Stimulated activated CD8-positive, alpha-beta memory T cell treated with anti-CD3 and anti-CD28 coated beads, Interleukin-4, amount 100 ng/mL, for 48 hours (primary cell): ENCODE results near the gene ZDHHC3.

Experiments
- DNase-seq: peaks from one replicate; pipeline ENCODE4 v3.0.0-alpha.2; 2020

Gene ZDHHC3, protein sequence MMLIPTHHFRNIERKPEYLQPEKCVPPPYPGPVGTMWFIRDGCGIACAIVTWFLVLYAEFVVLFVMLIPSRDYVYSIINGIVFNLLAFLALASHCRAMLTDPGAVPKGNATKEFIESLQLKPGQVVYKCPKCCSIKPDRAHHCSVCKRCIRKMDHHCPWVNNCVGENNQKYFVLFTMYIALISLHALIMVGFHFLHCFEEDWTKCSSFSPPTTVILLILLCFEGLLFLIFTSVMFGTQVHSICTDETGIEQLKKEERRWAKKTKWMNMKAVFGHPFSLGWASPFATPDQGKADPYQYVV

GRCh38 chr3:44976002-44976815 is at the start of gene ZDHHC3, which contains the start of gene EXOSC7:
Gene ZDHHC3, minus strand, starts transcription at chr3:44976174. Its CDS starts 16,738 bp downstream, at chr3:44959436.
Gene EXOSC7, plus strand, starts transcription at chr3:44976244. Its CDS starts 34 bp downstream, at chr3:44976278.
- peak; percentile 88 for DNase-seq

- DNase-seq: no peak
Observed at GRCh38 chr3:45024542-45025255, 48.7 kb upstream of the ZDHHC3 start.

DNA sequence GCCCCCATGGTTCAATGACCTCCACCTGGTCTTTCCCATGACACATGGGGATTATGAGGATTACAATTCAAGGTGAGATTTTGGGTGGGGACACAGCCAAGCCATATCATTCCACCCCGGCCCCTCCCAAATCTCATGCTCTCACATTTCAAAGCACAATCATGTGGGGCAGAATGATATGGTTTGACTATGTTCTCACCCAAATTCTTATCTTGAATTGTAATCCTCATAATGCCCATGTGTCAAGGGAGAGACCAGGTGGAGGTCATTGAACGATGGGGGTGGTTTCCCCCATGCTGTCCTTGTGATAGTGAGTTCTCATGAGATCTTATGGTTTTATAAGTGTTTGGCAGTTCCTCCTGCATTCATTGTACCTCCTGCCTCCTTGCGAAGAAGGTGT is 47.7 kb upstream of the ZDHHC3 start:
- no peak for DNase-seq

DNA sequence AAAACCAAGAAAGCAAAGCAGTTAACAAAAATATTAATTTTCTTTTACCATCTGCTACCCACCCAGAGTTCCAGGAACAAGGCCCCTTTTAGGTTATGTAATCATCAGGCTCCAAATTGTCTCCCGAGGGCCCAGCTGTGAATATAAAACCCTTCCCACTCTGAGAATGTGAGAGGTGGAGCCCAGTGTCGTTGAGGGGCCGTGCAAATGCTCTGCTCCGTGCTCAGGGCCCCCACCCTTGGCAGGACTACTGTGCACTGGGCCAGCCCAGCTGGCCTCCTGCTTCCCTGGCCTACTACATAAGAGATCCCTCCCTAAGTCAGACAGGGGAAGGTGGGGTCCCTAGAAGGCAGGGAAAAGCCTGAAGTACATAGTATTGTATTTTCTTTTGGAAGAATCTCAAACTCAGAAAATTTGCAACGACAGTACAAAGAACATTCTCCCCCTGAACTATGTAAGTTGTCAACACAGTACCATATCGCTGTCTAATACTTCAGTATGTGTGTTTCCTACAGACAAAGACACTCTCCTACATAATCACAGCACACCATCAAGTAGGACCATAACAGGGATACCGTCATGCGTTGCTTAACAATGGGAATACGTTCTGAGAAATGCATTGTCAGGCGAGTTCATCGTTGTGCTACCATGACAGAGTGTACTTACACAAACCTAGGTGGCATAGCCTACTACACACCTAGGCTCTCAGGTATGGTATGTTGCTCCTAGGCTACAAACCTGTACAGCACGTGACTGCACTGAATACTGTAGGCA is 45.7 kb upstream of the ZDHHC3 start:
- DNase-seq: no peak

DNA sequence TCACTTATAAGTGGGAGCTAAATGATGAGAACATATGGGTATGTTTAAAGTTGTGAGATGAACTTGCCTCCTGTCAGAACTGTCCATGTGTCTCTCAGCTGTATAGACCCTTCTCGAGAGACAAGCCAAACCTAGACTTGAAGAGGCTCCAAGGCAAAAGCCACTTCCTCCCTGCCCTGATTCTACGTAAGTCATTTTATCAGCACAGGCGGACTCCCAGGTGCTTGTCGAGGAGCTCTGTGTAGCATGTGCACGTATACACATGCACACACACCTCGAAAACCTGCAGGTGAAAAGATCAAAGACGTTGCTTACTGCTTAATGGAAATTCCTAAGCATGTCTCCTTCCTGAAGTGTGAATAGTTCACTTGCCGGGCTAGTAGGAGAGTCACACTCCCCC is 44.6 kb upstream of the ZDHHC3 start:
- no peak for DNase-seq

DNA sequence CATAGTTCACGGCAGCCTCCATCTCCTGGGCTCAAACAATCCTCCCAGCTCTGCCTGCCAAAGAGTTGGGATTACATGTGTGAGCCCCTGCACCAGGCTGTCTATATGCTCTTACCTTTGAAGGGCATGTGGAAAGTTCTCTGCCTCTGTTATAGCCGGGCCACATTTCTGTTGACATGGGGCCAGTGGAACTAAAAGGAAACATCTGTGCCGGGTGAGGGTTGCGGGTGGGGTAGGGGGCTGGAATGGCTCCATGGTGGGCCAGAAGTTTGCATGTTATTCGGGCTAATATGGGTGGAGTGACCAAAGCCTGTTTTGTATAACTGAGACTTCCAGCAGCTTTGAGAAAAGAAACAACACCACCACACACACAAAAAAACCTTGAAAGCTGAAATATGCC is 41.8 kb upstream of the ZDHHC3 start:
- DNase-seq: no peak

DNA sequence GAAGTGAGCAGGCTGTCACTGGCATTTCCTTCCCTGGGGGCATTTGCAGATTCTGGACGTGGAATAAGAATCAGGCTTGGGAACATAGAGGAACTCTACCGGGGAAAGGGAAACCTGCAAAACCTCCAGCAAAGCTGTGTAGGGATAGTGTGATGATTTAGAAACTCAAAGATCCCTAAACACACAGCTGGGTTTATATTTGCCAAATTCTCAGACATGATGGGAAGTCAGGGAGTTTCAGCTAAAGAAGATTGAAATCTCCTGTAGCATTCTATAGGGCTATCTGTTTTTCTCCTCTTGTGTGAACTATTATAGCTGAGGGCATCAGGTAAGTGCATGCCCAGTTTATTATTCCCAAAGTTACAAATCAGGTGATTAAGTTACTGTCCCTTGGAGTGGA is 40.9 kb upstream of the ZDHHC3 start:
- DNase-seq: no peak

- DNase-seq: no peak
Observed at GRCh38 chr3:45012577-45012976, 36.6 kb upstream of the ZDHHC3 start.

DNA sequence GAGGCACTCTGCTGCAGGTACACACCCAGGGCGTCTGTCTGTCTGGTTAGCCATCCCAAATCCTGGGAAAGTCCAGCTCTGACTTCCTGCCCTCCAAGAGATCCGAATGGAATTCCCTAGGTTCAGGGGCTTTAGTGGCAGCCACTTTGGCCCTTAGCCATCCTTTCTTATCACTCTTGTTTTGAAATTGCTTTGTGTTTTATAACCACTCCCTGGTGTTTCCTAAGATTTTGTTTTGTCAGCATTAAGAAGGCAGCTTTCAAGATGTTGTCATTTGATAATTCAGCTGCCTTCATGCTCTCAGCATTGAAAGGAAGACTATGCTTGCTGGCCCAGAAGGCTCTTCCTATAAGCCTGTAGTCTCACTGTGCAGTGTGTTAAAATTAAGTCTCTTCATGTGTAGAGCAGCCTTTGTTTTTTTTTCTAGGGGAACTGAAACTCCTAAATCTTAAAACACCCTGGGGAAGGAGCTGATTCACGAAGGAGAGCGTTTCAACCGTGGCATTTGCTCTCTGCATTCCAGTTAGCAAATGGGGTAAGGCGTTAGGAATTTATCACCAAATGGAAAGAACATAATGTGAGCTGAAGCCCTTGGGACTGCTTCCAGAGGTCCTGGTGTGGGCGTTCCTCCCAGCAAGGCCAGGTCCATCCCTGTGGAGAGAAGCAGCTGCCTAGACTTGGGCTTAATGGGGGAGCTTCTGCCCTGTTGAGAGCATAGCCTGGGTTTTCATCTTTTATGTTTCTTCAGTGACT is 36.0 kb upstream of the ZDHHC3 start:
- DNase-seq: no peak

GRCh38 chr3:45010811-45011333 is 34.9 kb upstream of the ZDHHC3 start:
- no peak for DNase-seq

GRCh38 chr3:45009868-45010267 is 33.9 kb upstream of the ZDHHC3 start:
- no peak for DNase-seq

- no peak for DNase-seq
Observed at GRCh38 chr3:45008117-45008516, 32.1 kb upstream of the ZDHHC3 start.

DNA sequence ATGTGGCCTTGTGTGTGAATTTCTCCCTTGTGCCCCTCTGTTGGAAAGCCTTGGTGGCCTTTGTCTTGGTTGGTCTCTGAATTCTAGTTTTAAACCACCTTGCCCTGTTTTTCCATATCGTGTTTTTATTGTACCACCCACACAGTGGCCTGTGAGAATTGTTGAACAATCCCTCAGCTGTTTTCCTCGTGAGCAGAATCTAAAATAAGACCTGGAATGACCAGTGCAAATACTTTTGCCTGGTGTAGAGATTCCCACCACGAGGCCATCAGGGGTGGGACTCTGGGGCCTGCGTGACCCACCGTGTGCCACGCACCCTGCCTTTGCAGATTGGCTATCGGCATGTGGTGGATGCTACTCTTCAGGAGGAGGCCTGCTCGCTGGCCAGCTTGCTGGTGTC is 31.1 kb upstream of the ZDHHC3 start:
- DNase-seq: no peak

- DNase-seq: no peak
Observed at GRCh38 chr3:45003859-45004258, 27.9 kb upstream of the ZDHHC3 start.

GRCh38 chr3:45003406-45003805 is 27.4 kb upstream of the ZDHHC3 start:
- DNase-seq: no peak

DNA sequence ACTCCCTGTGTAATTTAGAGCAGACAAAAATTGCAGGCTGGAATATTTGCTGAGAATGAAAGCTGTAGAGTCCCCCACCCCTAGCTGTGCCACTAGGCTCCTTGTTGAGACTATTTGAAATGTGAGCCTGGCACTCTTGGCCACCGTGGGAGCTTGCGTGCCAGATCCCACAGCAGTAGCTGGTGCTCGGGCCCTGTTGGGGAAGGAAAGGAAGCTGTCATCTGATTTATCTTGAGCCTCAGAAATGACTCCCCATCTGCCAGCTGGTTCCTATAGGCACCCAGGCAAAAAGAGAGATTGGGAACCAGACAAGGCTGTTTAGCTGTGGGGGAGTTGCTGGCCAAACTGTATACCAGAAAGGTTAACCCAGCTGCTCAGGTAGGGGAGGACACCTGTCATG is 26.7 kb upstream of the ZDHHC3 start:
- no peak for DNase-seq

GRCh38 chr3:45002139-45002660 is 26.2 kb upstream of the ZDHHC3 start:
- DNase-seq: no peak

GRCh38 chr3:45001738-45002137 is 25.8 kb upstream of the ZDHHC3 start:
- DNase-seq: no peak

GRCh38 chr3:45000823-45001222 is 24.8 kb upstream of the ZDHHC3 start:
- no peak for DNase-seq

DNA sequence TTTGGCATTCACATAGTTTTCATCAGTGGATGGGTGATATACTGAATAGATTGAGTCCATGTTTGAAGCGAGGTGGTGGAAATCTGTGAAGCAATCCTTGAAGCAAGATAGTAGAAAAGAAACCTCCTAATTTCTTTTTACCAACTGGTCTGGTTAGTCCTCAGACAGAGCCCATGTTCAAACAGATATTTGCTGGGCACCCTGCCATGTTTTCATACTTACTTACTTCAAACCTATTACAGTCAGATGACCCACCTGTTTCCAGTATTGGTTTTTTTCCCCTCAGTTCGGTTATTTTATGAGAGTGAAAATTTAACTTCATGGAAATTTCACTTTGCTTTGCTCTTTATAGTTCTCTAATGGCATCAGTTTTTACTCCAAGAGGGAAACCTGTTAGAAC is 23.8 kb upstream of the ZDHHC3 start:
- no peak for DNase-seq

DNA sequence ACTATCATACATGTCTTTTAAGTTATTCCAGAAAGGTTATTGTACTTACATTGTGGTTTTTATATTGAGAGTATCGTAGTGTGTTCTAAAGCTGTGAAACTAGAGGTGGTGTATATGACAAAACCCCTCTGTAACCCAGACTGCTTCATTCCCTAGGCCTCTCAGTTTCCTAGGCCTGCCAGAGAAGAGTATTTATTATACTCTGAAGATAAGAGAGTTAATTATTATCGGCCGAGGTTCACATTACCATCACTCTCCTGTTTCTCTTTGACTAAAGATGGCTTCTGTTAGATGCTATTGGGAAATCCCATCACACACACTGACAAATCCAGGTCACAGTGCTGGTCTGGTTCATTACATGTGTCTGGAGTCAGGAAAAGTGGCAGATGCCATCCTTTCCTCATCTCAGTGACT is 20.6 kb upstream of the ZDHHC3 start:
- no peak for DNase-seq
